K562 (cell line): ENCODE measurements around the gene SLC4A1. TPM values are rescaled to one million over a fixed set of nuclear protein-coding genes. Genes with fewer than 3 reads are reported as not detected.

Source experiments
- ESRRA ChIP-seq: fragments of 450-650 bp; IDR thresholded peaks from 2 replicates; pipeline ENCODE4 v1.6.1; 2014; ENCODE audit warnings: low read depth, mild to moderate bottlenecking, moderate library complexity, borderline replicate concordance
- KDM1A ChIP-seq, 2 experiments: fragments of 450-650 bp; IDR thresholded peaks; 2 replicates each; pipeline ENCODE4 v1.6.1; 2016; ENCODE audit warnings: mild to moderate bottlenecking in 2 of 2
- RBM25 ChIP-seq: fragments of 200-400 bp; formaldehyde crosslinking; IDR thresholded peaks from 2 replicates; pipeline ENCODE4 v1.6.1; 2018; ENCODE audit warnings: low read length, low read depth, moderate library complexity; ENCODE audit not compliant: severe bottlenecking
- polyA plus RNA-seq, 8 experiments: library from polyadenylated mRNA; depleted of rRNA in 4 of 8; stranded (reverse) in 5 of 8; unstranded in 3 of 8; fragments of >200 nt; fragmentation: Nextera tagmentation in 2 of 8; fragmentation: Illumina TruSeq in 1 of 8; extraction: Ambion mirVana in 2 of 8; extraction: Trizol in 1 of 8; gene quantifications; 2 replicates each; pipeline versions ENCODE4 v1.2.1 to v1.2.3, GENCODE V29; 2011 to 2014; ENCODE audit warnings: inconsistent platforms in 1 of 8, missing spikeins in 1 of 8
- total RNA-seq, 7 experiments: library from RNA; depleted of rRNA in 6 of 7; stranded (reverse); fragments of >200 nt in 6 of 7; fragmentation: Illumina TruSeq in 2 of 7; extraction: Trizol in 2 of 7; gene quantifications; 2 replicates each; pipeline versions ENCODE4 v1.2.1 to v1.2.3, GENCODE V29; 2011 to 2021; ENCODE audit warnings: low replicate concordance in 1 of 7
- TF ChIP-seq, protein P1 (sequence below), 2 experiments: fragments of 450-650 bp; formaldehyde crosslinking in 1 of 2; IDR thresholded peaks; 2 replicates each; pipeline versions ENCODE4 v1.4.0 to v1.6.1; 2014 to 2020; ENCODE audit warnings: mild to moderate bottlenecking in 2 of 2, borderline replicate concordance in 1 of 2, low read depth in 1 of 2

SLC4A1 gene
- total and polyA plus RNA-seq, 9 of the 15 experiments (the other 6 are each of a cell fraction or from before 2014, with no cell fraction given), result 0.14 to 1.00 (median 0.53) TPM

DNA sequence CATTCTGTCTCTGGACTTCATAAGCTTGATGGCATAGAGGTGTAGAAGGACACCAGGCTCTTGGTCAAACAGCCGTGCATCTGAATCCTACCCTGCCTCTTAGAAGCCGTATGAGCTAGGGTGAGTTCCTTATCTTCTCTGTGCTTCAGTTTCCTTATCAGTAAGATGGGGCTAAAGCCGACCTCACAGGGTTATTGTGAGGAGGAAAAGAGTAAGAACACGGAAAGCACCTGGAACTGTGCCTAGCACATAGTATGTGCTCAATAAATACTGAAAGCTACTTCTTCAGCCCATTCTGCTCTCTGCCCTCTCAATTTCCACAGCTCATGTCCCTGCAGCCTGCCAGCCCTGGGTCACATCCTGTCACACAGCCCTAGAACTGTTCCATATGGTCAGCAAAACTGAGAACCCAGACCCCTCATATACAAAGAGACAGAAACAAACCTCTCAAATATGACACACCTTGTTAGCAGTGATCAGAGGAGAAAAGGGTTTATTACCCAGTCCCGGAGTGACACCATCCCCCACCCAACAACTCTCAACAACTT is 31.4 kb downstream of the SLC4A1 start (continued):
- peak; percentile 20 for TF ChIP-seq RBM25
- TF ChIP-seq, protein P1, sequence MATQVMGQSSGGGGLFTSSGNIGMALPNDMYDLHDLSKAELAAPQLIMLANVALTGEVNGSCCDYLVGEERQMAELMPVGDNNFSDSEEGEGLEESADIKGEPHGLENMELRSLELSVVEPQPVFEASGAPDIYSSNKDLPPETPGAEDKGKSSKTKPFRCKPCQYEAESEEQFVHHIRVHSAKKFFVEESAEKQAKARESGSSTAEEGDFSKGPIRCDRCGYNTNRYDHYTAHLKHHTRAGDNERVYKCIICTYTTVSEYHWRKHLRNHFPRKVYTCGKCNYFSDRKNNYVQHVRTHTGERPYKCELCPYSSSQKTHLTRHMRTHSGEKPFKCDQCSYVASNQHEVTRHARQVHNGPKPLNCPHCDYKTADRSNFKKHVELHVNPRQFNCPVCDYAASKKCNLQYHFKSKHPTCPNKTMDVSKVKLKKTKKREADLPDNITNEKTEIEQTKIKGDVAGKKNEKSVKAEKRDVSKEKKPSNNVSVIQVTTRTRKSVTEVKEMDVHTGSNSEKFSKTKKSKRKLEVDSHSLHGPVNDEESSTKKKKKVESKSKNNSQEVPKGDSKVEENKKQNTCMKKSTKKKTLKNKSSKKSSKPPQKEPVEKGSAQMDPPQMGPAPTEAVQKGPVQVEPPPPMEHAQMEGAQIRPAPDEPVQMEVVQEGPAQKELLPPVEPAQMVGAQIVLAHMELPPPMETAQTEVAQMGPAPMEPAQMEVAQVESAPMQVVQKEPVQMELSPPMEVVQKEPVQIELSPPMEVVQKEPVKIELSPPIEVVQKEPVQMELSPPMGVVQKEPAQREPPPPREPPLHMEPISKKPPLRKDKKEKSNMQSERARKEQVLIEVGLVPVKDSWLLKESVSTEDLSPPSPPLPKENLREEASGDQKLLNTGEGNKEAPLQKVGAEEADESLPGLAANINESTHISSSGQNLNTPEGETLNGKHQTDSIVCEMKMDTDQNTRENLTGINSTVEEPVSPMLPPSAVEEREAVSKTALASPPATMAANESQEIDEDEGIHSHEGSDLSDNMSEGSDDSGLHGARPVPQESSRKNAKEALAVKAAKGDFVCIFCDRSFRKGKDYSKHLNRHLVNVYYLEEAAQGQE (IDR thresholded peaks at IDR 0.05; ENCODE audit: borderline replicate concordance), result no peak
- TF ChIP-seq, protein P1 (CRISPR knock-in tag; IDR thresholded peaks at IDR 0.05; ENCODE audit: low read depth), result no peak
- 0 out of 4 replicates have a peak, but pooled peaks of 1 of the 2 experiments have one; percentile 27 for TF ChIP-seq KDM1A (IDR thresholded peaks at IDR 0.05)
- peak; percentile 75; the same call in 1 of the 2 replicates for TF ChIP-seq ESRRA
